Neural progenitor cell (in vitro differentiated cells): ENCODE measurements around the gene MED1. TPM values are rescaled to one million over a fixed set of nuclear protein-coding genes. Genes with fewer than 3 reads are reported as not detected.

ENCODE experiments used
- DNase-seq: peaks from one replicate; pipeline ENCODE4 v3.0.0-alpha.2; 2016; ENCODE audit warnings: low spot score
- H2AFZ ChIP-seq: fragments of 200-600 bp; sonication (generic); replicated peaks from 2 replicates; pipeline ENCODE4 v1.6.1; 2016; ENCODE audit warnings: antibody characterized with exemption
- H3F3A ChIP-seq: fragments of 200-600 bp; sonication (generic); 2 replicates; pipeline ENCODE4 v1.6.1; 2016; ENCODE audit warnings: antibody characterized with exemption, low read depth
- H3K27ac ChIP-seq: fragments of 200-600 bp; sonication (generic); 2 replicates; pipeline ENCODE4 v1.5.1; 2016; ENCODE audit warnings: mild to moderate bottlenecking
- H3K27me3 ChIP-seq: fragments of 200-600 bp; sonication (generic); 2 replicates; pipeline ENCODE4 v1.6.1; 2016; ENCODE audit warnings: mild to moderate bottlenecking, moderate library complexity
- H3K36me3 ChIP-seq: fragments of 200-600 bp; sonication (generic); 2 replicates; pipeline ENCODE4 v1.5.1; 2016
- H3K4me1 ChIP-seq: fragments of 200-600 bp; sonication (generic); 2 replicates; pipeline ENCODE4 v1.6.1; 2016; ENCODE audit warnings: mixed run types
- H3K4me2 ChIP-seq: fragments of 200-600 bp; sonication (generic); 2 replicates; pipeline ENCODE4 v1.6.1; 2016
- H3K4me3 ChIP-seq: fragments of 200-600 bp; sonication (generic); 2 replicates; pipeline ENCODE4 v1.5.1; 2016
- H3K79me2 ChIP-seq: fragments of 200-600 bp; sonication (generic); 2 replicates; pipeline ENCODE4 v1.6.1; 2016; ENCODE audit warnings: low read depth
- H3K9ac ChIP-seq: fragments of 200-600 bp; sonication (generic); 2 replicates; pipeline ENCODE4 v1.6.1; 2016
- H3K9me3 ChIP-seq: fragments of 200-600 bp; sonication (generic); 2 replicates; pipeline ENCODE4 v1.5.1; 2016; ENCODE audit warnings: low read depth
- H4K20me1 ChIP-seq: fragments of 200-600 bp; sonication (generic); 2 replicates; pipeline ENCODE4 v1.6.1; 2016; ENCODE audit warnings: low read depth
- H3K27ac Mint-ChIP-seq: 3 replicates; pipeline ENCODE4 v1.8.0; 2021; ENCODE audit warnings: mixed read lengths
- H3K27me3 Mint-ChIP-seq: 2 replicates; pipeline ENCODE4 v1.8.0; 2022; ENCODE audit warnings: low read depth, mild to moderate bottlenecking, inconsistent platforms, moderate library complexity, mixed read lengths; ENCODE audit not compliant: insufficient read depth
- H3K36me3 Mint-ChIP-seq: 3 replicates; pipeline ENCODE4 v1.8.0; 2021; ENCODE audit warnings: mixed read lengths
- H3K4me1 Mint-ChIP-seq: 3 replicates; pipeline ENCODE4 v1.8.0; 2021; ENCODE audit warnings: mixed read lengths
- H3K4me3 Mint-ChIP-seq: 3 replicates; pipeline ENCODE4 v1.8.0; 2021; ENCODE audit warnings: mild to moderate bottlenecking, moderate library complexity, mixed read lengths
- H3K9me3 Mint-ChIP-seq: 3 replicates; pipeline ENCODE4 v1.8.0; 2020; ENCODE audit warnings: mixed read lengths
- EZH2 ChIP-seq: fragments of 200-600 bp; sonication (generic); IDR thresholded peaks from 2 replicates; pipeline ENCODE4 v1.6.1; 2017; ENCODE audit warnings: antibody characterized with exemption, mild to moderate bottlenecking, moderate library complexity
- EZH2phosphoT487 ChIP-seq: fragments of 200-600 bp; sonication (generic); IDR thresholded peaks from 2 replicates; pipeline ENCODE4 v1.6.1; 2017; ENCODE audit warnings: antibody characterized with exemption
- total RNA-seq: library from RNA; depleted of rRNA; stranded (reverse); fragments of >200 nt; gene quantifications from 2 replicates; pipeline ENCODE4 v1.2.3, GENCODE V29; 2015; ENCODE audit warnings: low replicate concordance
- TF ChIP-seq, protein P1 (sequence below): fragments of 200-600 bp; sonication (generic); IDR thresholded peaks from 2 replicates; pipeline ENCODE4 v1.5.1; 2017; ENCODE audit warnings: antibody characterized with exemption, mild to moderate bottlenecking

The MED1 gene
- total RNA-seq, 1 donor from 2014 or later, result 35.6 TPM

- Mint-ChIP-seq H3K27me3 (peaks cover 2% of the 10 kb centered on the region), H3K36me3 (no peaks in the 10 kb centered on the region), H3K27ac (no peak overlapping the region), H3K4me3 (no peak overlapping the region), H3K4me1 (no peaks in the 10 kb centered on the region), H3K9me3 (no peaks in the 10 kb centered on the region)
- H3K27me3 ChIP-seq, result no peaks in the 10 kb centered on the region
- no peak overlapping the region for H3K27ac ChIP-seq
- H3F3A ChIP-seq, result no peaks in the 10 kb centered on the region
- TF ChIP-seq EZH2 (no peak), EZH2phosphoT487 (no peak)
- TF ChIP-seq, protein P1, sequence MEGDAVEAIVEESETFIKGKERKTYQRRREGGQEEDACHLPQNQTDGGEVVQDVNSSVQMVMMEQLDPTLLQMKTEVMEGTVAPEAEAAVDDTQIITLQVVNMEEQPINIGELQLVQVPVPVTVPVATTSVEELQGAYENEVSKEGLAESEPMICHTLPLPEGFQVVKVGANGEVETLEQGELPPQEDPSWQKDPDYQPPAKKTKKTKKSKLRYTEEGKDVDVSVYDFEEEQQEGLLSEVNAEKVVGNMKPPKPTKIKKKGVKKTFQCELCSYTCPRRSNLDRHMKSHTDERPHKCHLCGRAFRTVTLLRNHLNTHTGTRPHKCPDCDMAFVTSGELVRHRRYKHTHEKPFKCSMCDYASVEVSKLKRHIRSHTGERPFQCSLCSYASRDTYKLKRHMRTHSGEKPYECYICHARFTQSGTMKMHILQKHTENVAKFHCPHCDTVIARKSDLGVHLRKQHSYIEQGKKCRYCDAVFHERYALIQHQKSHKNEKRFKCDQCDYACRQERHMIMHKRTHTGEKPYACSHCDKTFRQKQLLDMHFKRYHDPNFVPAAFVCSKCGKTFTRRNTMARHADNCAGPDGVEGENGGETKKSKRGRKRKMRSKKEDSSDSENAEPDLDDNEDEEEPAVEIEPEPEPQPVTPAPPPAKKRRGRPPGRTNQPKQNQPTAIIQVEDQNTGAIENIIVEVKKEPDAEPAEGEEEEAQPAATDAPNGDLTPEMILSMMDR, result no peak
- H3K79me2 ChIP-seq, result peaks cover 18% of the 10 kb centered on the region
- H3K36me3 ChIP-seq, result no peaks in the 10 kb centered on the region
- no peaks in the 10 kb centered on the region for H3K4me1 ChIP-seq
- no peaks in the 10 kb centered on the region for H3K9me3 ChIP-seq
- no peak overlapping the region for H3K4me3 ChIP-seq
- no peak for DNase-seq
- no peak overlapping the region for H2AFZ ChIP-seq
- H3K9ac ChIP-seq, result no peak overlapping the region
- H4K20me1 ChIP-seq, result peaks cover 28% of the 10 kb centered on the region
- H3K4me2 ChIP-seq, result no peak overlapping the region
These were observed 86.6 kb downstream of the MED1 start for GRCh38 chr17:39364236-39365025.

DNA sequence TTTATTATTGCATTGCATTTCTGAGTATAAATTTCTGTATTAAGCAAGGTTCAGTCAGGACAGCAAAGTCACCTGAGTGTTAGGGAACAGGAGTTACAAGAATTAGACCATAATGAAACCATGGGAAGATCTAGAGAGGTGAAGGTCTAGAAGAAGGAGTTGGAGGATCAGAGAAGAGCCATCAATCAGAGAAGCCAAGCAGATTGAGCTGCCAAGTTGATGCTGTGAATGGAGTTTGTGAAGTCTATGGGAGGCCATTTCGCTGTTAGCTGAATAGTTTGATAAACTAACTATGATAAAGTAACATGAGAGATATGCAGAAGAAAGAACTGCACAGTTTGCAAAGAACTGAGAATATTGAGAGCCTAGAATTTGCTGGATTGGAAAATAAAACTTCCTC, 90.0 kb downstream of the MED1 start:
- Histone ChIP-seq H2AFZ (no peak overlapping the region), H3K9me3 (no peaks in the 10 kb centered on the region), H3F3A (peaks cover 5% of the 10 kb centered on the region), H3K27ac (no peak overlapping the region), H4K20me1 (peaks cover 48% of the 10 kb centered on the region), H3K79me2 (peaks cover 22% of the 10 kb centered on the region), H3K4me3 (no peak overlapping the region), H3K27me3 (no peaks in the 10 kb centered on the region), H3K36me3 (no peaks in the 10 kb centered on the region), H3K9ac (no peak overlapping the region), H3K4me2 (no peak overlapping the region), H3K4me1 (no peaks in the 10 kb centered on the region)
- H3K27me3 Mint-ChIP-seq, result no peaks in the 10 kb centered on the region
- H3K9me3 Mint-ChIP-seq, result no peaks in the 10 kb centered on the region
- no peaks in the 10 kb centered on the region for H3K4me1 Mint-ChIP-seq
- no peak for DNase-seq
- H3K27ac Mint-ChIP-seq, result no peak overlapping the region
- no peak for TF ChIP-seq EZH2phosphoT487
- TF ChIP-seq, protein P1, result no peak
- TF ChIP-seq EZH2, result no peak
- no peaks in the 10 kb centered on the region for H3K36me3 Mint-ChIP-seq
- H3K4me3 Mint-ChIP-seq, result no peak overlapping the region

- DNase-seq, result no peak
- peaks cover 22% of the 10 kb centered on the region for H3K79me2 ChIP-seq
- H3K36me3 Mint-ChIP-seq, result no peaks in the 10 kb centered on the region
- no peaks in the 10 kb centered on the region for H3K27me3 Mint-ChIP-seq
- H3K4me3 ChIP-seq, result no peak overlapping the region
- no peak overlapping the region for H3K4me2 ChIP-seq
- H3K4me1 ChIP-seq, result no peaks in the 10 kb centered on the region
- no peaks in the 10 kb centered on the region for H3K9me3 Mint-ChIP-seq
- peaks cover 45% of the 10 kb centered on the region for H4K20me1 ChIP-seq
- H3F3A ChIP-seq, result peaks cover 5% of the 10 kb centered on the region
- no peak overlapping the region for H3K27ac ChIP-seq
- no peaks in the 10 kb centered on the region for H3K4me1 Mint-ChIP-seq
- H3K27me3 ChIP-seq, result no peaks in the 10 kb centered on the region
- H3K9me3 ChIP-seq, result no peaks in the 10 kb centered on the region
- H3K36me3 ChIP-seq, result no peaks in the 10 kb centered on the region
- no peak overlapping the region for H2AFZ ChIP-seq
- no peak overlapping the region for H3K4me3 Mint-ChIP-seq
- H3K9ac ChIP-seq, result no peak overlapping the region
- TF ChIP-seq, protein P1, result no peak
- no peak for TF ChIP-seq EZH2phosphoT487
- TF ChIP-seq EZH2, result no peak
- H3K27ac Mint-ChIP-seq, result no peak overlapping the region
These were observed 90.5 kb downstream of the MED1 start for GRCh38 chr17:39360537-39360936.
